Measurements from ENCODE around the gene PLXDC2. TPM values are rescaled to one million over a fixed set of nuclear protein-coding genes. Genes with fewer than 3 reads are reported as not detected.

Gene PLXDC2
- total RNA-seq, 1 experiment from 2014 or later, result 0.21 TPM

DNA sequence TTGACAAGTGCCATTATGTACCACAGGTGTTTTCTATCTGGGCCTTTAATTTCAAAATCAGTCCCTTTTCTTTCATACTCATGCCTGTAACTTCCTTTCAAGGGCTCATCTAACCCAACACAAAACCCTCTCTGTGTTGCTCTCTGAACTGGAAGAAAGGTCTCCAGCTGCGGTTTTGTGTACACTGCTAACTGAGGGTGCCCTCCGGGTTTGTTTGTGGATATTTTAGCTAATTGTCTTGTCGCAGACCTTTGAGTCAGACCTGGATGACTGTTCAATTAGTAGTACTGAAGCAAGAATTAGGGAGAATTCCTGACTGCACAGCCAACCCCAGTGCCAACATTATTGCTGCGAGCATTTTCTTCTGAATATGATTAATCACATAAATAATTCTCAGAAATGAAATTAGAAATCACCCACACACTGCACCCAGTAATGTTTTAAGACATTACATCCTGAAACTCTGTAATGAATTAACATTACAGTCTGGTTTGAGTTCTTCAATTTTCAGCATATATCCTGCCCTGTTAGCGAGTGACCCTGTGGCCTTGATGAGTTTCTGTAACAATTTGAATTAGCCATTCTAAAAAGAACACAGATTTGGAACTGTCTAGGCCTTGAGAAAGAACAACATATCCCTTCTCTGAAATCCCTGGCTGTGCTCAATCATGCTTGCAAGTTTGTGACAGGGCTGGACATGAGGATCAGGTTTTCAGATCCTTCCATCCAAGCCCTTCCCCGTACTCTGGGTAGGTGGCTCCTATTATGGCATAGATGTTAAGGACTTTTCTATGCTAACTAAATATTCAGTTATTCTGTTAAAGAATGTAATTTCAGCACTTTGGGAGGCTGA is 460.1 kb downstream of the PLXDC2 start:
- no TSS peak for BruUV-seq (replicated peaks)
- DNase-seq (ENCODE audit: low read depth, low spot score) (no peak), ATAC-seq (no peak)
- Histone ChIP-seq H3K36me3 (ENCODE audit: control insufficient read depth, insufficient read depth, low read length) (no peaks in the 10 kb centered on the region), H3K4me3 (ENCODE audit: low read depth in 2 of 2, low read length in 2 of 2) (no peak overlapping the region), H3K27me3 (ENCODE audit: control insufficient read depth, insufficient read depth, low read length) (no peaks in the 10 kb centered on the region), H3K9me3 (ENCODE audit: control insufficient read depth, insufficient read depth, low read depth, low read length) (no peaks in the 10 kb centered on the region), H3K4me1 (ENCODE audit: control insufficient read depth, insufficient read depth, low read length) (no peaks in the 10 kb centered on the region), H3K27ac (ENCODE audit: low read length) (no peak overlapping the region)
- CTCF ChIA-PET, result no interaction called here
- POLR2A ChIA-PET, result no interaction called here
- TF ChIP-seq TCF7L2 (IDR thresholded peaks at IDR 0.05; ENCODE audit: low read depth, low read length), result no peak
- TF ChIP-seq SIN3A (IDR thresholded peaks at IDR 0.05; ENCODE audit: borderline replicate concordance, insufficient read depth, low read depth, low read length), result no peak
- TF ChIP-seq, protein P1, sequence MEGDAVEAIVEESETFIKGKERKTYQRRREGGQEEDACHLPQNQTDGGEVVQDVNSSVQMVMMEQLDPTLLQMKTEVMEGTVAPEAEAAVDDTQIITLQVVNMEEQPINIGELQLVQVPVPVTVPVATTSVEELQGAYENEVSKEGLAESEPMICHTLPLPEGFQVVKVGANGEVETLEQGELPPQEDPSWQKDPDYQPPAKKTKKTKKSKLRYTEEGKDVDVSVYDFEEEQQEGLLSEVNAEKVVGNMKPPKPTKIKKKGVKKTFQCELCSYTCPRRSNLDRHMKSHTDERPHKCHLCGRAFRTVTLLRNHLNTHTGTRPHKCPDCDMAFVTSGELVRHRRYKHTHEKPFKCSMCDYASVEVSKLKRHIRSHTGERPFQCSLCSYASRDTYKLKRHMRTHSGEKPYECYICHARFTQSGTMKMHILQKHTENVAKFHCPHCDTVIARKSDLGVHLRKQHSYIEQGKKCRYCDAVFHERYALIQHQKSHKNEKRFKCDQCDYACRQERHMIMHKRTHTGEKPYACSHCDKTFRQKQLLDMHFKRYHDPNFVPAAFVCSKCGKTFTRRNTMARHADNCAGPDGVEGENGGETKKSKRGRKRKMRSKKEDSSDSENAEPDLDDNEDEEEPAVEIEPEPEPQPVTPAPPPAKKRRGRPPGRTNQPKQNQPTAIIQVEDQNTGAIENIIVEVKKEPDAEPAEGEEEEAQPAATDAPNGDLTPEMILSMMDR (IDR thresholded peaks at IDR 0.05), result no peak
- TF ChIP-seq, protein P2, sequence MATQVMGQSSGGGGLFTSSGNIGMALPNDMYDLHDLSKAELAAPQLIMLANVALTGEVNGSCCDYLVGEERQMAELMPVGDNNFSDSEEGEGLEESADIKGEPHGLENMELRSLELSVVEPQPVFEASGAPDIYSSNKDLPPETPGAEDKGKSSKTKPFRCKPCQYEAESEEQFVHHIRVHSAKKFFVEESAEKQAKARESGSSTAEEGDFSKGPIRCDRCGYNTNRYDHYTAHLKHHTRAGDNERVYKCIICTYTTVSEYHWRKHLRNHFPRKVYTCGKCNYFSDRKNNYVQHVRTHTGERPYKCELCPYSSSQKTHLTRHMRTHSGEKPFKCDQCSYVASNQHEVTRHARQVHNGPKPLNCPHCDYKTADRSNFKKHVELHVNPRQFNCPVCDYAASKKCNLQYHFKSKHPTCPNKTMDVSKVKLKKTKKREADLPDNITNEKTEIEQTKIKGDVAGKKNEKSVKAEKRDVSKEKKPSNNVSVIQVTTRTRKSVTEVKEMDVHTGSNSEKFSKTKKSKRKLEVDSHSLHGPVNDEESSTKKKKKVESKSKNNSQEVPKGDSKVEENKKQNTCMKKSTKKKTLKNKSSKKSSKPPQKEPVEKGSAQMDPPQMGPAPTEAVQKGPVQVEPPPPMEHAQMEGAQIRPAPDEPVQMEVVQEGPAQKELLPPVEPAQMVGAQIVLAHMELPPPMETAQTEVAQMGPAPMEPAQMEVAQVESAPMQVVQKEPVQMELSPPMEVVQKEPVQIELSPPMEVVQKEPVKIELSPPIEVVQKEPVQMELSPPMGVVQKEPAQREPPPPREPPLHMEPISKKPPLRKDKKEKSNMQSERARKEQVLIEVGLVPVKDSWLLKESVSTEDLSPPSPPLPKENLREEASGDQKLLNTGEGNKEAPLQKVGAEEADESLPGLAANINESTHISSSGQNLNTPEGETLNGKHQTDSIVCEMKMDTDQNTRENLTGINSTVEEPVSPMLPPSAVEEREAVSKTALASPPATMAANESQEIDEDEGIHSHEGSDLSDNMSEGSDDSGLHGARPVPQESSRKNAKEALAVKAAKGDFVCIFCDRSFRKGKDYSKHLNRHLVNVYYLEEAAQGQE (IDR thresholded peaks at IDR 0.05; ENCODE audit: insufficient read depth in 1 of 2, low read depth in 2 of 2, low read length in 1 of 2), result no peak
- intact Hi-C loops (cut with micrococcal nuclease; ENCODE audit: unreplicated experiment), result no loop called here
- in situ Hi-C loops (cut with HindIII; ENCODE audit: low pct_unique_long_range_greater_than_20kb, low sequenced_read_pairs), result no loop called here

DNA sequence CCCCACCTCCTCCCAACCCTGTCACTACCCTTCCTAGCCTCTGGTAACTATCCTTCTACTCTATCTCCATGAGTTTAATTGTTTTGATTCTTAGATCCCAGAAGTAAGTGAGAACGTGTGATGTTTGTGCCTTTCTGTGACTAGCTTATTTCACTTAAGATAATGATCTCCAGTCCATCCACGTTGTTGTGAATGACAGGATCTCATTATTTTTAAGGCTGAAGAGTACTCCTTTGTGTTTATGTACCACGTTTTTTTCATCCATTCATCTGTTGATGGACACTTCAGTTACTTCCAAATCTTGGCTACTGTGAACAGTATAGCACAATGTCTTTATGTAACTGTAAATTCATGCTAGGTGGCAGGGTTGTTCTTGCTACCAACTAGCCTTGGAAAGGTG is 461.6 kb downstream of the PLXDC2 start:
- H3K27ac ChIP-seq (ENCODE audit: low read length), result no peak overlapping the region
- ChIA-PET POLR2A (no interaction called here), CTCF (no interaction called here)
- no peaks in the 10 kb centered on the region for H3K9me3 ChIP-seq (ENCODE audit: control insufficient read depth, insufficient read depth, low read depth, low read length)
- no peaks in the 10 kb centered on the region for H3K36me3 ChIP-seq (ENCODE audit: control insufficient read depth, insufficient read depth, low read length)
- ATAC-seq (no peak), DNase-seq (ENCODE audit: low read depth, low spot score) (no peak)
- no peak overlapping the region for H3K4me3 ChIP-seq (ENCODE audit: low read depth in 2 of 2, low read length in 2 of 2)
- in situ Hi-C loops (cut with HindIII; ENCODE audit: low pct_unique_long_range_greater_than_20kb, low sequenced_read_pairs), result no loop called here
- no peaks in the 10 kb centered on the region for H3K4me1 ChIP-seq (ENCODE audit: control insufficient read depth, insufficient read depth, low read length)
- intact Hi-C loops (cut with micrococcal nuclease; ENCODE audit: unreplicated experiment), result no loop called here
- no peaks in the 10 kb centered on the region for H3K27me3 ChIP-seq (ENCODE audit: control insufficient read depth, insufficient read depth, low read length)
- TF ChIP-seq, protein P2 (IDR thresholded peaks at IDR 0.05; ENCODE audit: insufficient read depth in 1 of 2, low read depth in 2 of 2, low read length in 1 of 2), result no peak
- TF ChIP-seq, protein P1 (IDR thresholded peaks at IDR 0.05), result no peak
- TF ChIP-seq TCF7L2 (IDR thresholded peaks at IDR 0.05; ENCODE audit: low read depth, low read length) (no peak), POLR2AphosphoS5 (IDR thresholded peaks at IDR 0.05; ENCODE audit: low read depth, low read length) (no peak), SIN3A (IDR thresholded peaks at IDR 0.05; ENCODE audit: borderline replicate concordance, insufficient read depth, low read depth, low read length) (no peak)
- no TSS peak for BruUV-seq (replicated peaks)

All from Panc1 (cell line).